Central memory CD4-positive, alpha-beta T cell (primary cell): ENCODE measurements around the gene SLC22A3.
"Not testable (repeated sequence)": the region's sequence is repeated elsewhere in the genome, so short reads cannot be mapped to it uniquely, and the experiment has no call there.

ENCODE experiments used
- DNase-seq: peaks from one replicate; pipeline ENCODE4 v3.0.0; 2022
- total RNA-seq, 3 experiments: gene quantifications; one replicate each; lab custom pipeline; 2026; lab: John Stamatoyannopoulos, UW

The SLC22A3 gene, protein sequence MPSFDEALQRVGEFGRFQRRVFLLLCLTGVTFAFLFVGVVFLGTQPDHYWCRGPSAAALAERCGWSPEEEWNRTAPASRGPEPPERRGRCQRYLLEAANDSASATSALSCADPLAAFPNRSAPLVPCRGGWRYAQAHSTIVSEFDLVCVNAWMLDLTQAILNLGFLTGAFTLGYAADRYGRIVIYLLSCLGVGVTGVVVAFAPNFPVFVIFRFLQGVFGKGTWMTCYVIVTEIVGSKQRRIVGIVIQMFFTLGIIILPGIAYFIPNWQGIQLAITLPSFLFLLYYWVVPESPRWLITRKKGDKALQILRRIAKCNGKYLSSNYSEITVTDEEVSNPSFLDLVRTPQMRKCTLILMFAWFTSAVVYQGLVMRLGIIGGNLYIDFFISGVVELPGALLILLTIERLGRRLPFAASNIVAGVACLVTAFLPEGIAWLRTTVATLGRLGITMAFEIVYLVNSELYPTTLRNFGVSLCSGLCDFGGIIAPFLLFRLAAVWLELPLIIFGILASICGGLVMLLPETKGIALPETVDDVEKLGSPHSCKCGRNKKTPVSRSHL
- total RNA-seq: 0 reads per million in 3 experiments

DNA sequence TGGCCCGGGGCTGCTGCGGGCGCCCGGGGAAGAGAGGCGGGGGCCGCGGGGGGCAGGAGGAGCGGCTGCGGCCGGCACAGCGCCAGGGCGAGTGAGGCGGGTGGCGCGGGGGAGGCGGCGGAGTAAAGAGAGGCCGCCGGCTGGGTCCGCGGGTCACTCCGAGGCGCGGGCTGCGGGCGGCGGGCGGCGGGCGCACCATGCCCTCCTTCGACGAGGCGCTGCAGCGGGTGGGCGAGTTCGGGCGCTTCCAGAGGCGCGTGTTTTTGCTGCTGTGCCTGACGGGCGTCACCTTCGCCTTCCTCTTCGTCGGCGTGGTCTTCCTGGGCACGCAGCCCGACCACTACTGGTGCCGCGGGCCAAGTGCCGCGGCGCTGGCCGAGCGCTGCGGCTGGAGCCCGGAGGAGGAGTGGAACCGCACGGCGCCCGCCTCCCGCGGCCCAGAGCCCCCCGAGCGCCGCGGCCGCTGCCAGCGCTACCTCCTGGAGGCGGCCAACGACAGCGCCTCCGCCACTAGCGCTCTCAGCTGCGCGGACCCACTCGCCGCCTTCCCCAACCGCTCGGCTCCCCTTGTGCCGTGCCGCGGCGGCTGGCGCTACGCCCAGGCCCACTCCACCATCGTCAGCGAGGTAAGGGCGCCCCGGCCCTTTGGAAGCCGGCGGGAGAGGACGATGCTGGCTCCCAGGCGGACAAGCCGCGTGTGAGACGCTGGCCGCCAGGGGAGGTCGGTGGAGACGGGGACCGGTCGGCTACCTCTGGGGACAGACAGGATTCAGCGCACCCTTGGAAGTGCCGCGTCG, at the start of gene SLC22A3:
Gene SLC22A3 (plus strand): TSS at position 156 of the 797 bp plus-strand sequence. CDS start 42 bp downstream, at position 198.
- no peak for DNase-seq

DNA sequence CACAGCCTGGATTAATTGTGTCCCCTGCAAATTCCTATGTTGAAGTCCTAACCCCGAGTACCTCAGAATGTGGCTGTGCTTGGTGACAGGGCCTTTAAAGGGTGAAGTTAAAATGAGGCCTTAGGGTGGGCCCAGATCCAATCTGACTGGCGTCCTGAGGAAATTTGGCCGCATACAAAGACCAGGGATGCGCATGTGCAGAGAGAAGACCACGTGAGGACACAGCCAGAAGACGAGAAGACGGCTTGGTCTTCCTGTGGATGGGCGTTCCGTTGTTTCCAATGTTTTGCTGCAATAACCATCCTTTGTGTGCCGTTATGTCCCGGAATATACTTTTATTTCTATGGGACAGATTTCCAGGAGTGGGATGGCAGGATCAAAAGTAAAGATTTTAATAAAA, 48.6 kb upstream of the SLC22A3 start:
- DNase-seq: no peak

- DNase-seq: no peak
These were observed 48.0 kb upstream of the SLC22A3 start for GRCh38 chr6:160300076-160300695.

DNA sequence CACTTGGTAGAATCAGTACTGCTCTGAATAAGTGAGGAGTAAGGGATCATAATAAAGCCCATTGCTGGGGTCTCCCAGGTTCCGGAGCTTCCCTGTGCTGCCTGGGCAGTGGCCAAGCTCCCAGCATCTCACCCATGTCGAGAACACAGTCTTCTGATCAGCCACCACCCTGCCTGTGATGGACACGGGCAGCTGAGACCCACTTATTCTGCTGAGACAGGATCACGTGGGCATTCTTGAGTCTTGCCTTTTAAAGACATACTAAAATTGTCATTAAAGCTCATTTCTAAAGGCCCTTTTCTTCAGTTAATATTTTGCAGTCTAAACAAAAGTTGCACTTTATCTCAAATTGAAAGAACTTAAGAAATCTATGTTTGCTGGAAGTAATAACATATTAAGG, 46.8 kb upstream of the SLC22A3 start:
- DNase-seq: no peak

GRCh38 chr6:160302431-160303082, 45.6 kb upstream of the SLC22A3 start:
- not testable (repeated sequence) for DNase-seq

DNA sequence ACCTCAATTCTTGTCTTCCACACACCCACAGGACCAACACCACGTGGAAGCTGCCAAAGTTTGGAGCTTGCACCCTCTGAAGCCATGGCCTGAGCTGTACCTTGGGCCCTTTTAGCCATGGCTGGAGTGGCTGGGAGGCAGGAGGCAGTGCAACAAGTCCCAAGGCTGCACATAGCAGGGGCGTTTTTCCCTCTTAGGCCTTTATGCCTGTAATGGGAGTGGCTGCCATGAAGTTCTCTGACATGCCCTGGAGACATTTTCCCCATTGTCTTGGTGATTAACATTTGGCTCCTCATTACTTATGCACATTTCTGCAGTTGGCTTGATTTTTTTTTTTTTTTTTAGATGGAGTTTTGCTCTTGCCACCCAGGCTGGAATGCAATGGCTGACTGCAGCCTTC, 44.4 kb upstream of the SLC22A3 start:
- DNase-seq: no peak

DNA sequence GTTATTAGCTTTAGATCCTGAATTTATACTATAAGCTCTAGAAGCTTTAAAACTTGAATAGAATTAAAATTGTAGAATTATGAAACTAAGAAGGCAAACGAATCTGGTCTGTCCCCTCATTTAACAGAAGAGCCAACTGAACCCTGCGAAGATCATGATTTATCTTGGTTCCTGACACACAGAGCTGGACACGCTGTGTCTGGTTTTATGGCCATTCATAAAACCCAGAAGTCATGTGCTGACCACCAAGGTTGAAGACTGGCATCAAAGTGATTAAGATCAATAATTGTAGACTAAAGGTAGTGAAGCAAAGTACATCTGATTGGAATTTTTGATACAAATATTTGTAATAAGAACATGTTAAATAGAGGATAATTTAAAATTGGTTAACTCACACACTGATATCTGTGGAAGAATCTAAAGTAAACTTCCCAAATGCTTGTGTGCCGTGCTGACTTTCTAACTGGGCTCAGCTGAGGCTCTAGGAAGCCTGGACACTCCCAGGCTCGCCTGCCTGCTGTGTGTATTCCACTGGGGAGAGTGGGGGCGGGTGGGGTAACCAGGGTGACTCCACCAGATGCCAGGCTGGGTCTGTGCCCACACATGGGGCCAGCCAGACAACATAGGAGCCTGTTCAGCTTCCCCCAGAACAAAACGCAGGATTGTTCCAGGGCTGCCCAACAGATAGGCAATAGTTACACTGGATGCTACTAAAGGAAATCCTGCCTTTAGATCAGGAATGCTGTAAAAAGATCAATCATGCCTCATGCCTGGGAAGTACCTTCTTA, 42.1 kb upstream of the SLC22A3 start:
- DNase-seq: no peak

DNA sequence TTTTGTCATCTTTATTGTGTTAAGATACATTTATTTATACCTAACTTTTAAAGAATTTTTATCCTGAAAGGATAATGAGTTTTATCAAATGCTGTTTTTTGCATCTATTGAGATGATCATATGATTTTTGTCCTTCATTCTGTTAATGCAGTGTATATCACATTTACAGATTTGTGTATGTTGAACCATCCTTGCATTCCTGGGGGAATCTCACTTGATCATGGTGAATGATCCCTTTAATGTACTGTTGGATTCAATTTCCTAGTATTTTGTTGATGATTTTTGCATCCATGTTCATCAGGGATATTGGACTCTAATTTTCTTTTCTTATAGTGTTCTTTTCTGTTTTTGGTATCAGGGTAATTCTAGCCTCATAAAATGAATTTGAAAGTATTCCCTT, 38.5 kb upstream of the SLC22A3 start:
- DNase-seq: no peak

GRCh38 chr6:160312900-160313299, 35.3 kb upstream of the SLC22A3 start:
- DNase-seq: no peak

GRCh38 chr6:160315310-160315709, 32.9 kb upstream of the SLC22A3 start:
- DNase-seq: no peak

GRCh38 chr6:160316261-160316660, 31.9 kb upstream of the SLC22A3 start:
- no peak for DNase-seq

GRCh38 chr6:160319246-160319645, 28.9 kb upstream of the SLC22A3 start:
- DNase-seq: no peak

GRCh38 chr6:160321729-160322505, 26.3 kb upstream of the SLC22A3 start:
- DNase-seq: no peak

- DNase-seq: no peak
These were observed 20.2 kb upstream of the SLC22A3 start for GRCh38 chr6:160327981-160328380.

DNA sequence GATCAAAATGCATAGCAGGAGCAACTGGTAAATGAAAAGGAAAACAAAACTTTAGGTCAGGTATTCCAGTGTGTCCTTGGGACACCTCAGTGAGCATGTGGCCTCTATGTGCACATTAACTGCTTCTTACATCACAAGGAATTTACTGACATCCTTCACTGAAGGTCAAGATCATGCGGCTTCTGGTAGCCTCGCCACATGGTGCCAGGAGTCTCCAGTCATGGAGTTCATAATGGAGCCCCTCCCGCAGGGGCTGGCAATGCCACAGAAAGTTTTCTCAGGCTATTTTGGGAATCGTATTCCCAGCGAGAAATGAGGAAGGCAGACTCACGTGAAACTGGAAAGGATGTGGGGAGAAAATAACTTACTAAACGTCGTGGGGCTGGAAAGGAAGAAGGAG, 19.7 kb upstream of the SLC22A3 start:
- DNase-seq: no peak

DNA sequence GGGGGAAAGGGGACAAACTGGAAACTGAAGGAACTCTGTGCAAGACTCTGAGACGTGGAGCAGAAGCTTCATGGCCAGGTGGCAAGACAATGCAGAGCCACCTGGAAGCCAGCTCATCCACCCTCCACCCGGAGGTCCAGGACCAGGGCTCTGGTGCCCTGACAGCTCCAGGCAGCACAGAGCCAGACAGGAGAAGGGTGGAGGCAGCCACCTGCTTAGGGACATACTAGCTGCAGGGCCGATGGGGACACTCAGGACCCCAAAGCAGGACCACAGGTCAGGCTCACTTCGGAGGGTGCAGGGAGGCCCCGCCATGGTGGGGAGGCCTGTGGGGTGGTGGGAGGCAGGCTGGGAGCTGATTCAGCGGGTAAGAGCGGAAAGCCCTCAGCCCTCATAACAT, 19.0 kb upstream of the SLC22A3 start:
- DNase-seq: no peak

DNA sequence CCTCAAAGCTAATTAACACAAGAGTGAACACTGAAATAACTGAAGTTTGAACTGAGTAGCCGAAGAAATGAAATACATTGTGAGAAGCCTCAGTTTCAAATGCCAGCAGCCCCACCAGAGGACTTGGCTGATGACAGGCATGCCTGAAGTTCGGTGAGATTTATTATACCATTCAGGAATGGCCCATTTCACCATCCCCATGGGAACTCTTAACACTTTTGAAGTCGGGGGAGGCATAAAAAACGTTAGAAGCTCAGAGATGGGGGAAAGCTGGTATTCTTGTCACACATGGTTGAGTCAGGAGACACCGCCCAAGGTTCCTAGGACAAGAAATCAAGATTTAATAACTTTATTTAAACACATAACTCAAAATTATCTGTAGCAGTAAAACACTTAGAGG, 17.6 kb upstream of the SLC22A3 start:
- no peak for DNase-seq

DNA sequence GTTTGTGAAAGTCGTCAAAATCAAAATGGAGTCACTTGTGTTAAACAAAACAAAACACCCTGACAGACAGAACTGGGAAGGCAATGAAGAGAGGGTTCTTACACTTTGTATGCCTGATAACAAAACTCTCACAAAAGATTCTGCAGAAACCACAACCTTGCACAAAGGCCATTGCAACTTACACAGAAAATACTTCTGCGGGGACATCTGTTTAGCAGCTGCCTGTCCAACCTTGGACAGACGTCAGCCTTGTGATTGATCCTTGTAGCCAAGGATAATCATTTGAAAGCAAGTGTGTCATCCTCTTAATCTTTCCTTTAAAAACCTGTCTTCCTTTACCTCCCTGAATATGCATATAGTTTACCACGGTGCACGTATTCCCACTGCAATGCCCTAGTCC, 17.0 kb upstream of the SLC22A3 start:
- DNase-seq: no peak

GRCh38 chr6:160331753-160332152, 16.4 kb upstream of the SLC22A3 start:
- DNase-seq: no peak

DNA sequence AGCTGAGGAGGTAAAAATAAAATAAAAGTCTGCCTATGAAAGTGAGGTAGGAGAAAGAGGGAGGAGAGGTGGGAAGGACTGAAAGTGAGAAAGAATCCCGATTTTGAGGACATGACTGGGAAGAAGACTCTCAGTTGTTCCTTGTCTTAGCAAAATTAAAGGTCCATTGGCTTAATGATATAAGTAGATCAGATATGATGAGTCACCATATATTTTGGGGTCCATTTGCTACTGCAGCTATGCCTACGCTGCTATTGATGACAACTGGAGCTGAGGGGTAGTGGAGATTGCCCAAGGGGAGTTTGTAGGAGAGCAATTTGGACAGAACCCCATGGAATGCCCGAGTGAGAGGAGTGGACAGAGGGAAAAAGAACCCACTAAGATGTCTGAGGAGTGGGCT, 15.1 kb upstream of the SLC22A3 start:
- no peak for DNase-seq

DNA sequence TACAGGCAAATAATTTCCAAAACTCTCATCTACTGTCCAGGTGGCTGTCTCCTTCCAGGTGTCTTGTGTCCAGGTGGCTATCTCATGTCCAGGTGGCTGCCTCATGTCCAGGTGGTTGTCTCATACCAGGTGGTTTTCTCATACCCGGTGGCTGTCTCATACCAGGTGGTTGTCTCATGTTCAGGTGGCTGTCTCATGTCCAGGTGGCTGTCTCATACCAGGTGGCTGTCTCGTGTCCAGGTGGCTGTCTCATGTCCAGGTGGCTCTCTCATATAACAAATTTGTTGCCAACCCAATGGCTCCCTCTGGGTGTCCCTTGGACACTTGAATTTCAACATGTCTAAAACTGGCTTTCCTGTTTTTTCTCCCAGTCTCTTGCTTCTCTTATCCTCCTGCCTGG, 14.3 kb upstream of the SLC22A3 start:
- no peak for DNase-seq
